WTC11 (cell line): ENCODE data around the gene METTL22. TPM values are rescaled to one million over a fixed set of nuclear protein-coding genes. Genes with fewer than 3 reads are reported as not detected.
A peak's percentile ranks its signal among the peaks of the same experiment; 100 is the strongest.

ENCODE experiments used
- ATAC-seq: fragments of 200-7000 bp; cut with Tn5 transposase; 2 replicates; pipeline ENCODE4 v1.10.0; 2021; ENCODE audit warnings: mild to moderate bottlenecking, moderate library complexity
- CTCF ChIA-PET: fragments of 300-600 bp; sonication (Branson Sonifier 250); formaldehyde crosslinking; loops from one replicate; lab custom pipeline; 2021; ENCODE audit warnings: antibody characterized with exemption; lab: Charles Lee
- POLR2A ChIA-PET: fragments of 350-600 bp; sonication (Branson Sonifier 250); formaldehyde crosslinking; loops from one replicate; lab custom pipeline; 2021; ENCODE audit warnings: antibody characterized with exemption; lab: Charles Lee
- DNase-seq: peaks from one replicate; pipeline ENCODE4 v3.0.0; 2021; ENCODE audit warnings: low spot score
- H3K27ac Mint-ChIP-seq: 2 replicates; pipeline ENCODE4 v1.8.0; 2021; ENCODE audit warnings: mixed read lengths
- H3K27me3 Mint-ChIP-seq: 2 replicates; pipeline ENCODE4 v1.8.0; 2021; ENCODE audit warnings: low read depth, mild to moderate bottlenecking, moderate library complexity, mixed read lengths
- H3K36me3 Mint-ChIP-seq: 2 replicates; pipeline ENCODE4 v1.8.0; 2021; ENCODE audit warnings: mixed read lengths
- H3K4me1 Mint-ChIP-seq: 2 replicates; pipeline ENCODE4 v1.8.0; 2022; ENCODE audit warnings: mixed read lengths
- H3K4me3 Mint-ChIP-seq: 2 replicates; pipeline ENCODE4 v1.8.0; 2021; ENCODE audit warnings: mild to moderate bottlenecking, moderate library complexity, mixed read lengths
- H3K9me3 Mint-ChIP-seq: 2 replicates; pipeline ENCODE4 v1.8.0; 2021; ENCODE audit warnings: mixed read lengths
- FOXP4 ChIP-seq: sonication (generic); formaldehyde crosslinking; IDR thresholded peaks from 2 replicates; pipeline ENCODE4 v1.8.0; 2022; ENCODE audit warnings: mild to moderate bottlenecking, missing genetic modification reagents
- GRHL2 ChIP-seq: fragments of 250-450 bp; sonication (Bioruptor Pico); IDR thresholded peaks from 2 replicates; pipeline ENCODE4 v1.8.0; 2022; ENCODE audit warnings: mild to moderate bottlenecking, moderate library complexity; ENCODE audit not compliant: insufficient replicate concordance, severe bottlenecking
- HMGA2 ChIP-seq: fragments of 250-450 bp; sonication (Bioruptor Pico); IDR thresholded peaks from 2 replicates; pipeline ENCODE4 v1.4.0; 2021; ENCODE audit warnings: mild to moderate bottlenecking, moderate library complexity
- JAZF1 ChIP-seq: fragments of 250-450 bp; sonication (Bioruptor Pico); IDR thresholded peaks from 2 replicates; pipeline ENCODE4 v1.9.0; 2021; ENCODE audit warnings: moderate library complexity, mild to moderate bottlenecking, inconsistent platforms
- JUN ChIP-seq: sonication (generic); formaldehyde crosslinking; IDR thresholded peaks from 2 replicates; pipeline ENCODE4 v1.8.0; 2023; ENCODE audit warnings: mild to moderate bottlenecking, missing genetic modification reagents
- NFATC4 ChIP-seq: fragments of 250-450 bp; sonication (Bioruptor Pico); IDR thresholded peaks from 2 replicates; pipeline ENCODE4 v1.9.0; 2021; ENCODE audit warnings: mild to moderate bottlenecking
- NFE2L1 ChIP-seq: sonication (generic); formaldehyde crosslinking; IDR thresholded peaks from 2 replicates; pipeline ENCODE4 v1.8.1; 2023; ENCODE audit warnings: missing genetic modification reagents
- NFYB ChIP-seq: sonication (generic); formaldehyde crosslinking; conservative IDR thresholded peaks from 2 replicates; pipeline ENCODE4 v1.8.0; 2022; ENCODE audit warnings: low read depth, missing genetic modification reagents
- OVOL2 ChIP-seq: fragments of 250-450 bp; sonication (Bioruptor Pico); IDR thresholded peaks from 2 replicates; pipeline ENCODE4 v1.9.0; 2021; ENCODE audit warnings: mild to moderate bottlenecking, borderline replicate concordance
- RORB ChIP-seq: fragments of 250-450 bp; sonication (Bioruptor Pico); IDR thresholded peaks from 2 replicates; pipeline ENCODE4 v1.9.0; 2021; ENCODE audit warnings: mild to moderate bottlenecking
- ZNF121 ChIP-seq: sonication (generic); formaldehyde crosslinking; IDR thresholded peaks from 2 replicates; pipeline ENCODE4 v1.8.0; 2023; ENCODE audit warnings: missing genetic modification reagents
- ZNF138 ChIP-seq: sonication (generic); formaldehyde crosslinking; conservative IDR thresholded peaks from 2 replicates; pipeline ENCODE4 v1.8.1; 2022; ENCODE audit warnings: mild to moderate bottlenecking, moderate library complexity, missing genetic modification reagents
- ZNF317 ChIP-seq: sonication (generic); formaldehyde crosslinking; IDR thresholded peaks from 2 replicates; pipeline ENCODE4 v1.8.1; 2023; ENCODE audit warnings: low read depth, mild to moderate bottlenecking, moderate library complexity, missing genetic modification reagents, borderline replicate concordance
- ZNF416 ChIP-seq: fragments of 250-450 bp; sonication (Bioruptor Pico); IDR thresholded peaks from 2 replicates; pipeline ENCODE4 v1.9.0; 2021; ENCODE audit warnings: mild to moderate bottlenecking, inconsistent platforms
- total RNA-seq: library from RNA; stranded (reverse); gene quantifications from 3 replicates; pipeline ENCODE4 v1.2.3, GENCODE V29; 2021
- TF ChIP-seq, protein P1 (sequence below): sonication (generic); formaldehyde crosslinking; IDR thresholded peaks from 2 replicates; pipeline ENCODE4 v1.8.1; 2023; ENCODE audit warnings: mild to moderate bottlenecking, missing genetic modification reagents
- TF ChIP-seq, protein P2 (sequence below): sonication (generic); formaldehyde crosslinking; IDR thresholded peaks from 2 replicates; pipeline ENCODE4 v1.8.0; 2022; ENCODE audit warnings: missing genetic modification reagents
- TF ChIP-seq, protein P3 (sequence below): sonication (generic); formaldehyde crosslinking; IDR thresholded peaks from 2 replicates; pipeline ENCODE4 v1.8.1; 2023; ENCODE audit warnings: mild to moderate bottlenecking, missing genetic modification reagents
- TF ChIP-seq, protein P4 (sequence below): sonication (generic); formaldehyde crosslinking; IDR thresholded peaks from 2 replicates; pipeline ENCODE4 v1.8.1; 2023; ENCODE audit warnings: mild to moderate bottlenecking, missing genetic modification reagents, moderate library complexity
- TF ChIP-seq, protein P5 (sequence below): sonication (generic); formaldehyde crosslinking; IDR thresholded peaks from 2 replicates; pipeline ENCODE4 v1.8.1; 2022; ENCODE audit warnings: missing genetic modification reagents, borderline replicate concordance
- TF ChIP-seq, protein P6 (sequence below): fragments of 250-450 bp; sonication (Bioruptor Pico); IDR thresholded peaks from 2 replicates; pipeline ENCODE4 v1.9.0; 2021; ENCODE audit warnings: mild to moderate bottlenecking, borderline replicate concordance

METTL22 gene
- total RNA-seq, 1 experiment from 2014 or later, result 82.0 TPM

GRCh38 chr16:8665529-8665928 lies 44.0 kb downstream of the METTL22 start:
- ATAC-seq (peak; percentile 75), DNase-seq (peak; percentile 22)
- Mint-ChIP-seq H3K9me3 (peaks cover 5% of the 10 kb centered on the region), H3K36me3 (no peaks in the 10 kb centered on the region), H3K4me1 (peaks cover 17% of the 10 kb centered on the region), H3K27ac (peak overlapping the region; percentile 52), H3K27me3 (no peaks in the 10 kb centered on the region), H3K4me3 (no peak overlapping the region)
- ChIA-PET CTCF (interaction anchor here (0.7 to 1.8 kb wide), 11 partner anchors 8 to 343 kb away, joined by 3 to 14 read pairs (median 4); partner anchors contain the start of gene CARHSP1), POLR2A (no interaction called here)
- TF ChIP-seq, protein P1, sequence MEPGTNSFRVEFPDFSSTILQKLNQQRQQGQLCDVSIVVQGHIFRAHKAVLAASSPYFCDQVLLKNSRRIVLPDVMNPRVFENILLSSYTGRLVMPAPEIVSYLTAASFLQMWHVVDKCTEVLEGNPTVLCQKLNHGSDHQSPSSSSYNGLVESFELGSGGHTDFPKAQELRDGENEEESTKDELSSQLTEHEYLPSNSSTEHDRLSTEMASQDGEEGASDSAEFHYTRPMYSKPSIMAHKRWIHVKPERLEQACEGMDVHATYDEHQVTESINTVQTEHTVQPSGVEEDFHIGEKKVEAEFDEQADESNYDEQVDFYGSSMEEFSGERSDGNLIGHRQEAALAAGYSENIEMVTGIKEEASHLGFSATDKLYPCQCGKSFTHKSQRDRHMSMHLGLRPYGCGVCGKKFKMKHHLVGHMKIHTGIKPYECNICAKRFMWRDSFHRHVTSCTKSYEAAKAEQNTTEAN (CRISPR knock-in tag), result no peak
- TF ChIP-seq ZNF416 (CRISPR knock-in tag) (no peak), NFYB (CRISPR knock-in tag) (no peak), ZNF317 (no peak), ZNF138 (no peak), JAZF1 (no peak), RORB (CRISPR knock-in tag) (no peak), GRHL2 (CRISPR knock-in tag) (no peak), NFE2L1 (CRISPR knock-in tag) (no peak)
- TF ChIP-seq, protein P2, sequence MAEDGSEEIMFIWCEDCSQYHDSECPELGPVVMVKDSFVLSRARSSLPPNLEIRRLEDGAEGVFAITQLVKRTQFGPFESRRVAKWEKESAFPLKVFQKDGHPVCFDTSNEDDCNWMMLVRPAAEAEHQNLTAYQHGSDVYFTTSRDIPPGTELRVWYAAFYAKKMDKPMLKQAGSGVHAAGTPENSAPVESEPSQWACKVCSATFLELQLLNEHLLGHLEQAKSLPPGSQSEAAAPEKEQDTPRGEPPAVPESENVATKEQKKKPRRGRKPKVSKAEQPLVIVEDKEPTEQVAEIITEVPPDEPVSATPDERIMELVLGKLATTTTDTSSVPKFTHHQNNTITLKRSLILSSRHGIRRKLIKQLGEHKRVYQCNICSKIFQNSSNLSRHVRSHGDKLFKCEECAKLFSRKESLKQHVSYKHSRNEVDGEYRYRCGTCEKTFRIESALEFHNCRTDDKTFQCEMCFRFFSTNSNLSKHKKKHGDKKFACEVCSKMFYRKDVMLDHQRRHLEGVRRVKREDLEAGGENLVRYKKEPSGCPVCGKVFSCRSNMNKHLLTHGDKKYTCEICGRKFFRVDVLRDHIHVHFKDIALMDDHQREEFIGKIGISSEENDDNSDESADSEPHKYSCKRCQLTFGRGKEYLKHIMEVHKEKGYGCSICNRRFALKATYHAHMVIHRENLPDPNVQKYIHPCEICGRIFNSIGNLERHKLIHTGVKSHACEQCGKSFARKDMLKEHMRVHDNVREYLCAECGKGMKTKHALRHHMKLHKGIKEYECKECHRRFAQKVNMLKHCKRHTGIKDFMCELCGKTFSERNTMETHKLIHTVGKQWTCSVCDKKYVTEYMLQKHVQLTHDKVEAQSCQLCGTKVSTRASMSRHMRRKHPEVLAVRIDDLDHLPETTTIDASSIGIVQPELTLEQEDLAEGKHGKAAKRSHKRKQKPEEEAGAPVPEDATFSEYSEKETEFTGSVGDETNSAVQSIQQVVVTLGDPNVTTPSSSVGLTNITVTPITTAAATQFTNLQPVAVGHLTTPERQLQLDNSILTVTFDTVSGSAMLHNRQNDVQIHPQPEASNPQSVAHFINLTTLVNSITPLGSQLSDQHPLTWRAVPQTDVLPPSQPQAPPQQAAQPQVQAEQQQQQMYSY (CRISPR knock-in tag), result no peak
- TF ChIP-seq, protein P3, sequence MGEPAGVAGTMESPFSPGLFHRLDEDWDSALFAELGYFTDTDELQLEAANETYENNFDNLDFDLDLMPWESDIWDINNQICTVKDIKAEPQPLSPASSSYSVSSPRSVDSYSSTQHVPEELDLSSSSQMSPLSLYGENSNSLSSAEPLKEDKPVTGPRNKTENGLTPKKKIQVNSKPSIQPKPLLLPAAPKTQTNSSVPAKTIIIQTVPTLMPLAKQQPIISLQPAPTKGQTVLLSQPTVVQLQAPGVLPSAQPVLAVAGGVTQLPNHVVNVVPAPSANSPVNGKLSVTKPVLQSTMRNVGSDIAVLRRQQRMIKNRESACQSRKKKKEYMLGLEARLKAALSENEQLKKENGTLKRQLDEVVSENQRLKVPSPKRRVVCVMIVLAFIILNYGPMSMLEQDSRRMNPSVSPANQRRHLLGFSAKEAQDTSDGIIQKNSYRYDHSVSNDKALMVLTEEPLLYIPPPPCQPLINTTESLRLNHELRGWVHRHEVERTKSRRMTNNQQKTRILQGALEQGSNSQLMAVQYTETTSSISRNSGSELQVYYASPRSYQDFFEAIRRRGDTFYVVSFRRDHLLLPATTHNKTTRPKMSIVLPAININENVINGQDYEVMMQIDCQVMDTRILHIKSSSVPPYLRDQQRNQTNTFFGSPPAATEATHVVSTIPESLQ, result no peak

DNA sequence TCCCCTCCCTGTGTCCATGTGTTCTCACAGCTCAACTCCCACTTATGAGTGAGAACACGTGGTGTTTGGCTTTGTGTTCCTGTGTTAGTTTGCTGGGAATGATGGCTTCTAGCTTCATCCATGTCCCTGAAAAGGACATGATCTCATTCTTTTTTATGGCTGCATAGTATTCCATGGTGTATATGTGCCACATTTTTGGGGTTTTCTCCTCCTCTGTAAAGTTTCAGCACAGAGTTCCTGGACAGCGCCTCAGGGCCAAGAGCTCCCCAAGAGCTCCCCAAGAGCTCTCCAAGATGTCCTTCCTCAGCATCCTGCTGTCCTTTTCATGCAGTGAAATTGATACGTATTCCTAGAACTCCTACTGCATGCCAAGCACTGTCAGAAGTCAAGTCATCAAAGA lies 46.0 kb downstream of the METTL22 start:
- ATAC-seq (no peak), DNase-seq (no peak)
- Mint-ChIP-seq H3K4me1 (peaks cover 17% of the 10 kb centered on the region), H3K27ac (no peak overlapping the region), H3K36me3 (no peaks in the 10 kb centered on the region), H3K27me3 (no peaks in the 10 kb centered on the region), H3K4me3 (no peak overlapping the region), H3K9me3 (peaks cover 5% of the 10 kb centered on the region)
- POLR2A ChIA-PET, result no interaction called here
- CTCF ChIA-PET, result interaction anchor here (0.8 to 2.2 kb wide), 2 partner anchors 97 to 124 kb away, joined by 3 to 12 read pairs; no protein-coding TSS in a partner anchor
- TF ChIP-seq HMGA2 (CRISPR knock-in tag) (no peak), ZNF121 (CRISPR knock-in tag) (no peak), NFATC4 (CRISPR knock-in tag) (no peak), ZNF416 (CRISPR knock-in tag) (no peak), OVOL2 (no peak), RORB (CRISPR knock-in tag) (no peak), JUN (CRISPR knock-in tag) (no peak), FOXP4 (CRISPR knock-in tag) (no peak), NFYB (CRISPR knock-in tag) (no peak)
- TF ChIP-seq, protein P4, sequence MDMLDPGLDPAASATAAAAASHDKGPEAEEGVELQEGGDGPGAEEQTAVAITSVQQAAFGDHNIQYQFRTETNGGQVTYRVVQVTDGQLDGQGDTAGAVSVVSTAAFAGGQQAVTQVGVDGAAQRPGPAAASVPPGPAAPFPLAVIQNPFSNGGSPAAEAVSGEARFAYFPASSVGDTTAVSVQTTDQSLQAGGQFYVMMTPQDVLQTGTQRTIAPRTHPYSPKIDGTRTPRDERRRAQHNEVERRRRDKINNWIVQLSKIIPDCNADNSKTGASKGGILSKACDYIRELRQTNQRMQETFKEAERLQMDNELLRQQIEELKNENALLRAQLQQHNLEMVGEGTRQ (CRISPR knock-in tag), result no peak
- TF ChIP-seq, protein P5, sequence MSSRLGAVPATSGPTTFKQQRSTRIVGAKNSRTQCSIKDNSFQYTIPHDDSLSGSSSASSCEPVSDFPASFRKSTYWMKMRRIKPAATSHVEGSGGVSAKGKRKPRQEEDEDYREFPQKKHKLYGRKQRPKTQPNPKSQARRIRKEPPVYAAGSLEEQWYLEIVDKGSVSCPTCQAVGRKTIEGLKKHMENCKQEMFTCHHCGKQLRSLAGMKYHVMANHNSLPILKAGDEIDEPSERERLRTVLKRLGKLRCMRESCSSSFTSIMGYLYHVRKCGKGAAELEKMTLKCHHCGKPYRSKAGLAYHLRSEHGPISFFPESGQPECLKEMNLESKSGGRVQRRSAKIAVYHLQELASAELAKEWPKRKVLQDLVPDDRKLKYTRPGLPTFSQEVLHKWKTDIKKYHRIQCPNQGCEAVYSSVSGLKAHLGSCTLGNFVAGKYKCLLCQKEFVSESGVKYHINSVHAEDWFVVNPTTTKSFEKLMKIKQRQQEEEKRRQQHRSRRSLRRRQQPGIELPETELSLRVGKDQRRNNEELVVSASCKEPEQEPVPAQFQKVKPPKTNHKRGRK, result no peak
- TF ChIP-seq, protein P6, sequence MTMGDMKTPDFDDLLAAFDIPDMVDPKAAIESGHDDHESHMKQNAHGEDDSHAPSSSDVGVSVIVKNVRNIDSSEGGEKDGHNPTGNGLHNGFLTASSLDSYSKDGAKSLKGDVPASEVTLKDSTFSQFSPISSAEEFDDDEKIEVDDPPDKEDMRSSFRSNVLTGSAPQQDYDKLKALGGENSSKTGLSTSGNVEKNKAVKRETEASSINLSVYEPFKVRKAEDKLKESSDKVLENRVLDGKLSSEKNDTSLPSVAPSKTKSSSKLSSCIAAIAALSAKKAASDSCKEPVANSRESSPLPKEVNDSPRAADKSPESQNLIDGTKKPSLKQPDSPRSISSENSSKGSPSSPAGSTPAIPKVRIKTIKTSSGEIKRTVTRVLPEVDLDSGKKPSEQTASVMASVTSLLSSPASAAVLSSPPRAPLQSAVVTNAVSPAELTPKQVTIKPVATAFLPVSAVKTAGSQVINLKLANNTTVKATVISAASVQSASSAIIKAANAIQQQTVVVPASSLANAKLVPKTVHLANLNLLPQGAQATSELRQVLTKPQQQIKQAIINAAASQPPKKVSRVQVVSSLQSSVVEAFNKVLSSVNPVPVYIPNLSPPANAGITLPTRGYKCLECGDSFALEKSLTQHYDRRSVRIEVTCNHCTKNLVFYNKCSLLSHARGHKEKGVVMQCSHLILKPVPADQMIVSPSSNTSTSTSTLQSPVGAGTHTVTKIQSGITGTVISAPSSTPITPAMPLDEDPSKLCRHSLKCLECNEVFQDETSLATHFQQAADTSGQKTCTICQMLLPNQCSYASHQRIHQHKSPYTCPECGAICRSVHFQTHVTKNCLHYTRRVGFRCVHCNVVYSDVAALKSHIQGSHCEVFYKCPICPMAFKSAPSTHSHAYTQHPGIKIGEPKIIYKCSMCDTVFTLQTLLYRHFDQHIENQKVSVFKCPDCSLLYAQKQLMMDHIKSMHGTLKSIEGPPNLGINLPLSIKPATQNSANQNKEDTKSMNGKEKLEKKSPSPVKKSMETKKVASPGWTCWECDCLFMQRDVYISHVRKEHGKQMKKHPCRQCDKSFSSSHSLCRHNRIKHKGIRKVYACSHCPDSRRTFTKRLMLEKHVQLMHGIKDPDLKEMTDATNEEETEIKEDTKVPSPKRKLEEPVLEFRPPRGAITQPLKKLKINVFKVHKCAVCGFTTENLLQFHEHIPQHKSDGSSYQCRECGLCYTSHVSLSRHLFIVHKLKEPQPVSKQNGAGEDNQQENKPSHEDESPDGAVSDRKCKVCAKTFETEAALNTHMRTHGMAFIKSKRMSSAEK (CRISPR knock-in tag), result no peak
